Esophagus squamous epithelium (tissue), 4 donors: ENCODE data around the gene KDM3B.

ENCODE experiments used
- POLR2A ChIP-seq, 4 donors: fragments of 450-650 bp; IDR thresholded peaks; one replicate each; pipeline ENCODE4 v1.6.1; 2017; ENCODE audit warnings: antibody characterized with exemption in 4 of 4, mild to moderate bottlenecking in 4 of 4, moderate library complexity in 3 of 4
- TF ChIP-seq, protein P1 (sequence below), 6 experiments: fragments of 450-650 bp in 4 of 6; fragments of 200-600 bp in 2 of 6; sonication (generic) in 2 of 6; IDR thresholded peaks; one replicate each; pipeline ENCODE4 v1.5.1; 2016 to 2019; ENCODE audit warnings: antibody characterized with exemption in 6 of 6, mild to moderate bottlenecking in 4 of 6, moderate library complexity in 4 of 6

DNA sequence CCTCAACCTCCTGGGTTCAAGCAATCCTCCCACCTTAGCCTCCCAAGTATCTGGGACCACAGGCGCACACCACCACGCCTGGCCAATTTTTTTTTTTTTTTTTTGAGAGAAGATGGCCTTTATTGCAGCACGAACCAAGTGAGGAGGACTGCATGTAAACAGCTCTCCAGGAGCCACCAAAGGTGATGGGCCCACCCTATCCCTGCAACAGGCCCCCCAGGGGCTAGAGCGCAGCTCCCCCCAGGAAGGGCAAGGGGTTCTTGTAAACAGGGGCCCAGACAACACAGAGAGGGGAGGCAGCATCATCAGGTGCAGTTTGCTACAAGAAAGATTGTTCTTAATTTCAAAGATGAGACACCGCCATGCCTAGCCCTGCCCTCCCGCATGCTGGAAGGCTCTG is 100.2 kb downstream of the KDM3B start:
- no peak for TF ChIP-seq POLR2A (IDR thresholded peaks at IDR 0.05)
- TF ChIP-seq, protein P1, sequence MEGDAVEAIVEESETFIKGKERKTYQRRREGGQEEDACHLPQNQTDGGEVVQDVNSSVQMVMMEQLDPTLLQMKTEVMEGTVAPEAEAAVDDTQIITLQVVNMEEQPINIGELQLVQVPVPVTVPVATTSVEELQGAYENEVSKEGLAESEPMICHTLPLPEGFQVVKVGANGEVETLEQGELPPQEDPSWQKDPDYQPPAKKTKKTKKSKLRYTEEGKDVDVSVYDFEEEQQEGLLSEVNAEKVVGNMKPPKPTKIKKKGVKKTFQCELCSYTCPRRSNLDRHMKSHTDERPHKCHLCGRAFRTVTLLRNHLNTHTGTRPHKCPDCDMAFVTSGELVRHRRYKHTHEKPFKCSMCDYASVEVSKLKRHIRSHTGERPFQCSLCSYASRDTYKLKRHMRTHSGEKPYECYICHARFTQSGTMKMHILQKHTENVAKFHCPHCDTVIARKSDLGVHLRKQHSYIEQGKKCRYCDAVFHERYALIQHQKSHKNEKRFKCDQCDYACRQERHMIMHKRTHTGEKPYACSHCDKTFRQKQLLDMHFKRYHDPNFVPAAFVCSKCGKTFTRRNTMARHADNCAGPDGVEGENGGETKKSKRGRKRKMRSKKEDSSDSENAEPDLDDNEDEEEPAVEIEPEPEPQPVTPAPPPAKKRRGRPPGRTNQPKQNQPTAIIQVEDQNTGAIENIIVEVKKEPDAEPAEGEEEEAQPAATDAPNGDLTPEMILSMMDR (IDR thresholded peaks at IDR 0.05) = no peak
